ELR (cell line): ENCODE data around the gene OPA1.

Source experiments
- DNase-seq: peaks from one replicate; pipeline ENCODE4 v3.0.0-alpha.2; 2015; ENCODE audit warnings: low read depth

OPA1 gene, protein sequence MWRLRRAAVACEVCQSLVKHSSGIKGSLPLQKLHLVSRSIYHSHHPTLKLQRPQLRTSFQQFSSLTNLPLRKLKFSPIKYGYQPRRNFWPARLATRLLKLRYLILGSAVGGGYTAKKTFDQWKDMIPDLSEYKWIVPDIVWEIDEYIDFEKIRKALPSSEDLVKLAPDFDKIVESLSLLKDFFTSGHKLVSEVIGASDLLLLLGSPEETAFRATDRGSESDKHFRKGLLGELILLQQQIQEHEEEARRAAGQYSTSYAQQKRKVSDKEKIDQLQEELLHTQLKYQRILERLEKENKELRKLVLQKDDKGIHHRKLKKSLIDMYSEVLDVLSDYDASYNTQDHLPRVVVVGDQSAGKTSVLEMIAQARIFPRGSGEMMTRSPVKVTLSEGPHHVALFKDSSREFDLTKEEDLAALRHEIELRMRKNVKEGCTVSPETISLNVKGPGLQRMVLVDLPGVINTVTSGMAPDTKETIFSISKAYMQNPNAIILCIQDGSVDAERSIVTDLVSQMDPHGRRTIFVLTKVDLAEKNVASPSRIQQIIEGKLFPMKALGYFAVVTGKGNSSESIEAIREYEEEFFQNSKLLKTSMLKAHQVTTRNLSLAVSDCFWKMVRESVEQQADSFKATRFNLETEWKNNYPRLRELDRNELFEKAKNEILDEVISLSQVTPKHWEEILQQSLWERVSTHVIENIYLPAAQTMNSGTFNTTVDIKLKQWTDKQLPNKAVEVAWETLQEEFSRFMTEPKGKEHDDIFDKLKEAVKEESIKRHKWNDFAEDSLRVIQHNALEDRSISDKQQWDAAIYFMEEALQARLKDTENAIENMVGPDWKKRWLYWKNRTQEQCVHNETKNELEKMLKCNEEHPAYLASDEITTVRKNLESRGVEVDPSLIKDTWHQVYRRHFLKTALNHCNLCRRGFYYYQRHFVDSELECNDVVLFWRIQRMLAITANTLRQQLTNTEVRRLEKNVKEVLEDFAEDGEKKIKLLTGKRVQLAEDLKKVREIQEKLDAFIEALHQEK

DNA sequence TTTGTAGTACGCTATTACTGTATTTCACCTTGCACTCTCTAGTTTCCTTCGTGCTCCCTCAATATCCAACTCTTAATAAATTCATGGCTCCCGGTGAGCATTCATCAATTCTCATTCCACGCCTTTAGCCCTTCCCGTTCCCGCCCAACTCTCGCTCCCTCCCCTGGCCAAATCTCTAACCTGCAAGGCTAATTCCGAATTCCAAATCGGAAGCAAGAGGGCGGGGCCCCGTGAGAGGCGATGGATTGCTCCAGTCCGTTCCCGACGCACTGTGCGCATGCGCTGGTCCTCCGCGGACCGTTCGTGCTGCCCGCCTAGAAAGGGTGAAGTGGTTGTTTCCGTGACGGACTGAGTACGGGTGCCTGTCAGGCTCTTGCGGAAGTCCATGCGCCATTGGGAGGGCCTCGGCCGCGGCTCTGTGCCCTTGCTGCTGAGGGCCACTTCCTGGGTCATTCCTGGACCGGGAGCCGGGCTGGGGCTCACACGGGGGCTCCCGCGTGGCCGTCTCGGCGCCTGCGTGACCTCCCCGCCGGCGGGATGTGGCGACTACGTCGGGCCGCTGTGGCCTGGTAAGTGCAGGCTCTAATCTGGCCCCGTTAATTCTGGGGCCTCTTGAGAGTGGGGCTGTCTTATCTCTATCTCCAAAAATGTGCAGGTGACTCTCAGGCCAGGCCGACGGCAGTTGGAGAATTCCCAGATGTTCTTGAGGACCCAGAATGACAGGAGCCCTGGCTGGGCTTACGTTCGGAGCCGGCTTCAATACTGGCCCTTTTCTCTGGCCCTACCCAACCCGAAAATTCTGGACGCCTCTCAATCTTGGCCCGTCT, at the start of gene OPA1:
OPA1 (plus strand) TSS at position 368 of the 827 bp plus-strand sequence; CDS start at position 538, 170 bp downstream.
- DNase-seq, result peak; percentile 99

DNA sequence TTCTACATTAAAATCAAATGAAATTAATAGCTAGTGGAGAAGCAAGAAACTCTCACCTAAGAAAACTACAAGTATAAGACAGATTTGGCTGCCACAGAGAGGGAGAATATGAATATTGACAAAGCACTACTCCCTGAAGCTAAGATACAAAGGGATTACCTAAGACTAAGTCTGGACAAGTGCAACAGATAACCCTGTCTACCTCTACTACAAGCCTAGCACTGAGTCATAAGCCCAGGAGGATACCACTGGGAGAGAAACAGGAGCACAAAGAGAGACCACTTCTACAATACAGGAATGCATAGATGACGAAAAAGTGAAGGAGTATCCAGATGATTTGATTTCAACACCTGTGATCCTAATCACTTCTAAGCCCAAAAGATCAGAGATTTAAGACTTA, 48.7 kb upstream of the OPA1 start:
- DNase-seq, result no peak

GRCh38 chr3:193545304-193545703, 47.7 kb upstream of the OPA1 start:
- no peak for DNase-seq

DNA sequence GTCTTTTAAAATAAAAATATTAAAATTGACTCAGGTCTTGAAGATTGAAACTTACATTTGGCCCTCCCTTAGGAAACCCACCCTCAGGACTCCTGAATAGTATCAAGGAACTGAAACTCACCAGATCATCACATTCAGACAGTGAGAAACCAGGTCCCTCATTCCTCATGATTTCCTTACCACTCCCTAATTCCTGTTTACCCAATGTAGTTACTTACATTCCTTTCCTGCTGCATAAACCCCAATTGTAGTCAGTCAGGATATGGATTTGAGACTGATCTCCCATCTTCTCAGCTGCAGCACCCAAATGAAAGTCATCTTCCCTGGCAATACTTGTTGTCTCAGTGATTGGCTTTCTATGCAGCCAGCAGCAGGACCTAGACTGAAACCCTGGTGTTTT, 46.9 kb upstream of the OPA1 start:
- no peak for DNase-seq

DNA sequence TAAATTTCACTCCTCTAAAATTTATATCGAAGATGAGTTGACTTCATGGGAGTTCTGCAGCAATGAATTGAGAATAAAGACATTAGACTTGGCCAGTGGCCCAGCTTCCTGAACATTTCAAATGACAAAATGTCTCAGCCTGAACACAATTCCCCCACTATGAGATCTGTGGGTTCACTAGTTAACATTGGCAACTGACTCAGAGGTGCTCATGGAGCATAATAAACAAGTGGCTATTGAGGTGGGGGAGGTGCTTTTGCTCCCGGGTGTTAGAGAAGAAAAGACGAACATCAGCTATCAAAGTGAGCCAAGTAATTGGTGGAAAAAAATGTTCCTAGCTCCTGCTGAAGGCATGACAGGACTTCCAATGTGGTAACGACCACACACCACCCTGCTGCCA, 44.6 kb upstream of the OPA1 start:
- no peak for DNase-seq

- no peak for DNase-seq
Measured at GRCh38 chr3:193552923-193553322, 40.1 kb upstream of the OPA1 start.

DNA sequence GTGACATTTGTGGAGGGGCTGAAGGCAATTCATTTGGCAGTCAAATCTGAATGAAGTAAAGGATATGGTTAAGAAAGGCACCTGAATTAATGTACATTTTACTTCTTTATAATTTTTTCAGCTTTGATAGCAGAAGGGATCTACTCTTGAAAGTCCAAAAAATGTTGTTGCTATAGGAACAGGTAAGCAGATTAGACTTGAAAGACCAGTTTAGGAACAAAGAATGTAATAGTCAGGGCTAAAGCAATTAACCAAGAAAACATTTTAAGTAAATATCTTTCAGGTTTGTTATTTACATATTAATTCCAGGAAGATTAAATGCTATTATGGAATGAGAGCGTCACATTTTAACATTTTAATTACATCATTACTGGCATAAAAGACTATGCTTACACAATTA, 39.4 kb upstream of the OPA1 start:
- no peak for DNase-seq

DNA sequence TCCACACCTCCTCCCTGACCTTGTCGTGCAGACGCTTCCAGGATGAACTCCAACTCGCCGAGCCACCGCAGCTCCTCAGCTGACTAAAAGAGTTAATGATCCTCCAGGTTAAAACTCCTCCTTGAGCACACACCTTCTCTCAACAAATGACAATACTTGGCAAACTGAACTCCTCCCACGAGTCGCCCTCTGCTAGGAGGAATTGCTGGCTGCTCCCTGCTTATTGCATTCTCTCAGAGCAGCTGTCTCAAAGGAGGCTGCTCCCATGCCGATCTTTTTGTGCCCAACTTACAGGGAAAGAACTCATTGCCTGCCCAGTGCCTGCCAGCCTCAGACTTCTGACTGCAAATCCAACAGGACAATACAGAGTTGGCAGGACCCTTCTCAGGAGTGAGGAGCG, 38.2 kb upstream of the OPA1 start, which contains the start of gene ATP13A4:
ATP13A4 (minus strand) TSS at position 85 of the 400 bp plus-strand sequence. CDS start 96 bp downstream, outside the sequence.
- no peak for DNase-seq

DNA sequence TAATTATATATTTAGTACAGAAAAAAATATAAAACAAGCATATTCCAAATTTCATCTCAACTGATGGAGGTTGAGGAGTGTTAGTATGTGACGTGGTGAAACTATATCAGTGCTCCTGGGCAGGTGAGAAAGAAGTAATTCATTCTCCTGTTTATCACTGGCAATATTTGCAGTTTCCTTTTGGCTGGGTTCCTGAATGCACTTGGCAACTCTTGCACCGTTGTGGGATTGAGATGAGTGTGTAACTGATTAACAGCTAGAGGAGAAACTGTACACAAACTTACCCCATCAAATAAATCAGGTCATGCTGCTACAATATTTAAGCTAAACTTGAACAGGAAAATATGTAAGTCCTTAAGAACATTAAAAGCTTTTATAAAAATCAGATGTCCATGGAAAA, 36.2 kb upstream of the OPA1 start:
- no peak for DNase-seq

DNA sequence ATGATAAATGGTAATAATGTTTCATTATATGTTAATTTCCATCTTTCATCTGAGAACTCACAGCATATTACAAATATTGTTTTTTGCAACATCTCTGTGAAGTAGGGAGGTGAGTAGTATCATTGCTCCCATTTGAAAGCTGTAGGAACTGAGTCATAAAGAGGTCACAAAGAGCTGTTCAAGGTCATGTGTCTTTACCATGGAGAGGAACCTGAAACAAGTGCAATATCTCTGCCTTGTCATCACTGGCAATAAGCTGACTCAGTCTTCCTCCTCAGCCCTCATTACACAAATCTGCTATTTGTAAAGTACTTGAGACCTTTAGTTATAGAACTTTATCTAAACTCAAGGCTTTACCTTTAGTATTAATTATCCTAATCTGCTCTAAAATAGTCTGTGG, 33.9 kb upstream of the OPA1 start:
- peak; percentile 9 for DNase-seq

DNA sequence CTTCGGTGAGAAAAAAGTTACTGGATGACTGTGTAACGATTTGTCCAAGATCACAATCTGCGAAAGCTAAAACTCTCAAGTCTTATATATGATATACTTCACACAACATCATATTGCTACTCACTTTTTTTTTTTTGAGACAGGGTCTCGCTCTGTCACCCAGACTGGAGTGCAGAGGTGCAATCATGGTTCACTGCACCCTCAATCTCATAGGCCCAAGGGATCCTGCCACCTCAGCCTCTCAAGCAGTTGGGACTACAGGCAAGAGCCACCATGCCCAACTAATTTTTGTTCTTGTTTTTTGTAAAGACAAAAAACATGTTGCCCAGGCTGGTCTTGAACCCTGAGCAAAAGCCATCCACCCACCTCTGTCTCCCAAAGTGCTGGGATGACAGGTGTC, 32.9 kb upstream of the OPA1 start:
- no peak for DNase-seq

DNA sequence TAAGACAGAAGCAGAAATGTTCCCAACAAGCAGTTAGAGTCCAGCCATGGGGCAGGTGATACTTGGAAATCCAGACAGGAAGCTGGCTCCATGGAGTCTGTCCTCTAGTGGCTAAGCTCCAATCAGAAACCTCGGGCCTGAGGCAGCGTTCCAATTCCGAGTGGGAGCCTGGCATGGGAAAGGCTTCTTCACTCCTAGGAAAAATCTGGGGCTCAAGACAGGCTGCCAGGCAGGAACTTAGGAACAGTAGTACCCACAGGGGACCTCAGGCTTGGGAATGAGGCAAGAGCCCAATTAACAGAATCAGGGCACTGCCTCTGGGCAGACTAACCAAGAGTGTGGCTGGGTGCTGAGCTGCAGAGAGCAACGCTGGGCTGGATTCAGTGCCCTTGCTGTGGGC, 32.1 kb upstream of the OPA1 start:
- DNase-seq, result no peak

DNA sequence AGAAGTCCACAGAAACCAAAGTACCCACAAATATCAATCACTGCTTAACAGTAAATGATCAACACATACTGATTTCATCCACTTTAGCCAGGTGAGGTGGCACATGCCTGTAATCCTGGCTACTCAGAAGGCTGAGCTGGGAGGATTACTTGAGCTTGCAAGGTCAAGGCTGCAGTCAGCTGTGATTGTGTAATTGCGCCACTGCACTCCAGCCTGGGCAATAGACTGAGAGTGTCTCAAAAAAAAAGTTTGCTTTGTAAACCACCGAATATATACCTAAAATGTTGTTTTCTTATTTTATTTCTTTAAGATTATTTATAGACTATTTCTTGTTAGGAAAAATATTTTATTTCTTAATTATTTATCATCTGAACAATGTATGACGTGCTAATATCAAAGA, 29.6 kb upstream of the OPA1 start:
- no peak for DNase-seq

DNA sequence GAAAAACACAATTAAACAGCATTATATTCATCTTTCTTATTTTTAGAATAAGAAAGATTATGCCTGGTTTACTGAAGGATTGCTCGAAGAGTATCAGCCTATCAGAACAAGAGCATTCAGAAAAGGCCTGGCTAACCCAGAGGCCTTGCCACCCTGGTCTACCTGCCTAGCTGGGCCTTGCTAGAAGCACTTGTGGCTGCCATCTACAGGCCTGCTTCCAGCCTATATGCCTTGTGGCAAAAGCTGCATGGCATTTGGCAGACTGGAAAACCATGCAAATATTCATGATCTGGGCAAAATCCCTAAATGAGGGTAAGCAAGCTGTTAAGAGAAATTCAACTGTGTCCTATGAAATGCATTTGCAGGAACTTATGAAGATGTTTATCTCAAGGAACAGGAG, 29.0 kb upstream of the OPA1 start:
- DNase-seq, result no peak

GRCh38 chr3:193569119-193569518, 23.9 kb upstream of the OPA1 start:
- DNase-seq, result no peak

DNA sequence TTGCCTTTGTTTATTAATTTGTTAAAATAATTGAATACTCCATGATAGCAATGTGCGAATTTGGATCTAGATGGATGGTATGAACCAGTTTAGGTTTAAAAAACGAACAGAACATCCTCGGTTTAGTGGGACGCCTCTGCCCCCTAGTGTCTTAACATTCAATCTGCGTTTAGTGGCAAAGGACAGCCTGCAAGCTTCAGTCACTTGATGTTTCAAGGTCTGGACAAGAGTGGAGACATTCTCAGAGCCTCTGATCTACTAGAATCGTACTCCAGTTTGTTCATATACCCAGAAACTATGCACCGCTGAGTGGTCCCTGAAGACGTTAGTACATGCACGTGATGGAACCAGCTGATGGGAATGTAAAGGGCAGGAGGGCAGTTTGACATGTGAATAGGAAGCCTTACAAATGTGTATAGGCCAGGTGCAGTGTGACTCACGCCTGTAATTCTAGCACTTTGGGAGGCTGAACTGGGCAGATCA, 20.5 kb upstream of the OPA1 start:
- DNase-seq, result peak; percentile 70

DNA sequence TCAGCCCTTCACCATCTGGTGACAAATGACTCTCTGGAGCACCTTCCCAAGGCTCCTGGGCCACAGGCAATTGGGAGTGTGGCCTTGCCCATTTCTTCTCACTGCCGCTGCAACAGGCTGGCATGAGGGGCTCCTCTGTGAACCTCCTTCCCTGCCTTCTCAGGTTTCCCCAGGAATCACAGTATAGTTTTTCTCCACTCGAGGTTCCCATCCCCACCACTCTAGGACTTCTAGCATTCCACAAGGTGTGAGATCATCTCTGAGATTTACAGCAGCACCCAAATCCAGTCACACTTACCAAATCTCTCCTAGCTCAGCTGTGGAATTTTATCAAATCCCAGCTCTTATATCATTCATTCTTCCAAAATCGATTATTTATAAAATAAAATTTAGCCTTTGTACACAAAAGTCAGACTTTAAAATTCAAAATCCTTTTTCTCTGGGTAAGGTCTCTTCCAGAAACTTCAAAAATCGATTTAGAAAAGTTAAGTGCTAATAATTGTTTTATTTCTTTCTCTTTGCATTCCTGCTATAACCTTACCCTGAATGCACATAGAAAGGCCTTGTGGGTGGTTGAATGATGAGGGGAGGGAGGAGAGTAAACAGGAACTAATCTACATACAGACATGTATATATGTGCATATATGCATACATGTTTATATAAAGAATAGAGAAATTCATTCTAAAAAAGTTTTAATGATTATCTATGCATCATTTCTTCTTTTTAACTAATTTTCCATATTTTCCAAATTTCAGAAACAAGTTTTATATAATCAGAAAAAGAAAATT, 19.4 kb upstream of the OPA1 start:
- no peak for DNase-seq

DNA sequence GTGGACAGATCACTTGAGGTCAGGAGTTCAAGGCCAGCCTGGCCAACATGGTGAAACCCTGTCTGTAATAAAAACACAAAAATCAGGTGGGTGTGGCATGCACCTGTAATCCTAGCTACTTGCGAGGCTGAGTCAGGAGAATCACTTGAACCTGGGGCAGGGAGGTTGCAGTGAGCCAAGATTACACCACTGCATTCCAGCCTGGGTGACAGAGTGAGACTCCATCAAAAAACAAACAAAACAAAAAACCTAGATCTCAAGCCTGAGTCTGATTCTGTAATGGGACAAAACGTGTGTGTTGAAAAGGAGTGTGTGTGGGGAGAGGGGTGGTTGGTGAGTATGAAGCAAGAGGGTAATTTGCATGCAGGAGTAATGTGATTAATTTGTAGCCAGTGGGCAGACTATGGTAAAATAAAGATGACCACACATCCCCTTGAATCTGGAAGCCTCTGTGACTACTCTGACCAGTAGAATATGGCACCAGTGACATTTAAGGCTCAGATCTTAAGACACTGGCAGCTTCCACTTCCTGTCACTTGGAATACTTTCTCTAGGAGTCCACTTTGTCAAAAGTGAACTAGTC, 18.4 kb upstream of the OPA1 start:
- DNase-seq, result no peak

GRCh38 chr3:193585530-193585929, 7.5 kb upstream of the OPA1 start:
- no peak for DNase-seq

DNA sequence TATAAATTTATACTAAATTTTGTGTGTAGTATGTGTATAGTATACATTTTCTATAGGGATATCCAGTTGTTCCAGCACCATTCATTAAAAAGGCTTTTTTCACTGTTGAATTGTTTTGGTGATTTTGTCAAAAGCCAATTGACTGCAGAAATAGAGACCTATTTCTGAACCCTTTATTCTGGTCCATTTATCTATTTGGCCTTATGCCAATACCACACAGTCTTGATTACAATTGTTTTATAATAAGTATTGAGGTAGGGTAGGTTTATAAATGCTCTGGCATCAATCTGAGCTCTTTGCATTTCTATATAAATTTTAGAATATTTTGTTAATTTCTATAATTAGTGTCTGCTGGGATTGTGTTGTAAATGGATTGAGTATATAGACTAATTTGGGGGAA, 6.5 kb upstream of the OPA1 start:
- no peak for DNase-seq

DNA sequence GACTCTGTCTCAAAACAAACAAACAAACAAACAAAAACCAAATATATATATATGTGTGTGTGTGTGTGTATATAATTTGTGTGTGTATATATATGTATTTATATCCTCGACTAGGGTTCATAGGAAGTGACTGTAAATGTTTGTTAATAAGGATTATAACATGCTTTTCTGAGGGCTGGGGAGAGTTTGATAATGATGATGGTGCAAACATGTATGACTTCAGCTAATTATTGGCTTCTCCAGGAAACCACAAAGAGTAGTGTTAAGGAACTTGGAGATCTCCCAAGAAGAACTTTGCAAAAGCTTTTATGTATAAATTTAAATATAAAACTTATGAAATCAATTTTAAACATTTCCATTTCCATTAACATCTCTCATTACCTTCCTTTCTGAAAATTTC, 3.9 kb upstream of the OPA1 start:
- DNase-seq, result no peak
